Measurements from ENCODE around the gene GTF3C5.
A peak's percentile ranks its signal among the peaks of the same experiment; 100 is the strongest.

Gene GTF3C5

GRCh38 chr9:133009906-133010582 lies 20.8 kb upstream of the GTF3C5 start:
- no peaks in the 10 kb centered on the region for H3K9me3 ChIP-seq
- no peaks in the 10 kb centered on the region for H3K36me3 ChIP-seq
- TF ChIP-seq, protein P1, sequence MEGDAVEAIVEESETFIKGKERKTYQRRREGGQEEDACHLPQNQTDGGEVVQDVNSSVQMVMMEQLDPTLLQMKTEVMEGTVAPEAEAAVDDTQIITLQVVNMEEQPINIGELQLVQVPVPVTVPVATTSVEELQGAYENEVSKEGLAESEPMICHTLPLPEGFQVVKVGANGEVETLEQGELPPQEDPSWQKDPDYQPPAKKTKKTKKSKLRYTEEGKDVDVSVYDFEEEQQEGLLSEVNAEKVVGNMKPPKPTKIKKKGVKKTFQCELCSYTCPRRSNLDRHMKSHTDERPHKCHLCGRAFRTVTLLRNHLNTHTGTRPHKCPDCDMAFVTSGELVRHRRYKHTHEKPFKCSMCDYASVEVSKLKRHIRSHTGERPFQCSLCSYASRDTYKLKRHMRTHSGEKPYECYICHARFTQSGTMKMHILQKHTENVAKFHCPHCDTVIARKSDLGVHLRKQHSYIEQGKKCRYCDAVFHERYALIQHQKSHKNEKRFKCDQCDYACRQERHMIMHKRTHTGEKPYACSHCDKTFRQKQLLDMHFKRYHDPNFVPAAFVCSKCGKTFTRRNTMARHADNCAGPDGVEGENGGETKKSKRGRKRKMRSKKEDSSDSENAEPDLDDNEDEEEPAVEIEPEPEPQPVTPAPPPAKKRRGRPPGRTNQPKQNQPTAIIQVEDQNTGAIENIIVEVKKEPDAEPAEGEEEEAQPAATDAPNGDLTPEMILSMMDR (IDR thresholded peaks at IDR 0.05; ENCODE audit: low read depth, low read length), result no peak
- peaks cover 22% of the 10 kb centered on the region; the same call in 1 of the 2 replicates for H3K27me3 ChIP-seq
- H3K4me1 ChIP-seq, result no peaks in the 10 kb centered on the region
- no peak for DNase-seq
- no peak overlapping the region for H3K4me3 ChIP-seq (ENCODE audit: low read depth, low read length)

DNA sequence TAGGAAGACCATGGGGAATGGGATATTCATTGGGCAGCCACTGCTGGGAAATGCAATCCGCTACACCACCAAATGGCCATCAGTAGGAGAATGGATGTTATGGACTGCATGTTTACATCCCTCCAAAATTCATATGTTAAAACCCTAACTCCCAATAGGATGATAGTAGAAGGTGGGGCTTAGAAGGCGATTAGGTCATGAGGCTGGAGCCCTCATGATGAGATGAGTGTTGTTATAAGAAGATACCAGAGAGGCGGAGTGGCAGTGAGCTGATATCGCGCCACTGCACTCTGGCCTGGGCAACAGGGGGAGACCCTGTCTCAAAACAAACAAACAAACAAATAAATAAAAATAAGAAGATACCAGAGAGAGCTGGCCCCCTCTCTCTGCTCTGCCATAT lies 16.1 kb upstream of the GTF3C5 start:
- H3K27me3 ChIP-seq, result peaks cover 32% of the 10 kb centered on the region
- H3K9me3 ChIP-seq, result 0 out of 2 replicates have a peak, but pooled peaks cover 2% of the 10 kb centered on the region
- H3K4me1 ChIP-seq, result no peaks in the 10 kb centered on the region
- no peaks in the 10 kb centered on the region for H3K36me3 ChIP-seq
- DNase-seq, result no peak
- TF ChIP-seq, protein P1 (IDR thresholded peaks at IDR 0.05; ENCODE audit: low read depth, low read length), result no peak
- H3K4me3 ChIP-seq (ENCODE audit: low read depth, low read length), result no peak overlapping the region

GRCh38 chr9:133023117-133023890 lies 7.5 kb upstream of the GTF3C5 start:
- H3K4me3 ChIP-seq (ENCODE audit: low read depth, low read length), result no peak overlapping the region
- H3K27me3 ChIP-seq, result peaks cover 3% of the 10 kb centered on the region
- DNase-seq, result peak; percentile 41
- H3K4me1 ChIP-seq, result no peaks in the 10 kb centered on the region
- no peaks in the 10 kb centered on the region for H3K36me3 ChIP-seq
- H3K9me3 ChIP-seq, result no peaks in the 10 kb centered on the region
- TF ChIP-seq, protein P1 (IDR thresholded peaks at IDR 0.05; ENCODE audit: low read depth, low read length), result no peak

DNA sequence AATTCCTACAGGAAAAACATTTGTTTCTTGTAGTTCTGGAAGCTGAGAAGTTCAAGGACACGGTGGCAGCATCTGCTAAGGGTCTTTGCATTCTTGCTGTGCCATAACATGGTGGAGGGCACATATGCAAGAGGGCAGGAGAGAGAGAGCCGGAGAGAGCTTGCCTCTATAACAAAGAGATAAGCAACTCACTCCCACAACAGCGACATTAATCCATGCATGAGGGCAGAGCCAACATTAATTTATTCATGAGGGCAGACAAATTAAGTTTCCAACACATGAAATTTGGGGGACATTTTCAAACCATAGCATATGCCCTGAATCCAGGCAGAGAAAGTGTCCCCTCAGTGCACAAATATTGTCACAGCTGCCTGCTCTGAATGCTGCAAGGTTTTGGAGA lies 4.4 kb upstream of the GTF3C5 start:
- H3K4me1 ChIP-seq, result no peaks in the 10 kb centered on the region
- no peaks in the 10 kb centered on the region for H3K9me3 ChIP-seq
- peaks cover 1% of the 10 kb centered on the region; the same call in 1 of the 2 replicates for H3K27me3 ChIP-seq
- no peak for DNase-seq
- no peak overlapping the region for H3K4me3 ChIP-seq (ENCODE audit: low read depth, low read length)
- TF ChIP-seq, protein P1 (IDR thresholded peaks at IDR 0.05; ENCODE audit: low read depth, low read length), result no peak
- H3K36me3 ChIP-seq, result no peaks in the 10 kb centered on the region

DNA sequence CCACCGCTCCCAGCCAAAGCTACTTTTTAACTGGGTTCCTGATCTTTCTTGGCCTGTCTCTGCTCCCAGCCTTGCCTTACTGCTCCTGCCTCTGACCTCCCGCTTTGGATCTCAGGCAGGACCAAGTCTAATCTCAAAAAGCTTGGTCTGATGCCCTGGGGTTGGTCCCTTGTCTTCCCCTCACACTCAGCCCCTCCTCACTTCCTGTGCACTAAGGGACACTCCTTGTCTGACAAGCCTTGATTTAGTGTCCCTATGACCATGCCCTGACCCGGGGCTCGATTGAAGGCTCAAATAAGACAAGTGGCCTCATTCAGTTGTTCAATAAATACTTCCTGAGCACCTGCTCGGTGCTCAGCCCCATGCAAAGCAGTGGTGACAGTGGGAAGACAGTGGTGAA lies 3.7 kb upstream of the GTF3C5 start:
- DNase-seq, result no peak
- H3K27me3 ChIP-seq, result no peaks in the 10 kb centered on the region
- no peaks in the 10 kb centered on the region; the same call in 1 of the 2 replicates for H3K4me1 ChIP-seq
- TF ChIP-seq, protein P1 (IDR thresholded peaks at IDR 0.05; ENCODE audit: low read depth, low read length), result no peak
- H3K9me3 ChIP-seq, result no peaks in the 10 kb centered on the region
- no peaks in the 10 kb centered on the region for H3K36me3 ChIP-seq
- no peak overlapping the region for H3K4me3 ChIP-seq (ENCODE audit: low read depth, low read length)

DNA sequence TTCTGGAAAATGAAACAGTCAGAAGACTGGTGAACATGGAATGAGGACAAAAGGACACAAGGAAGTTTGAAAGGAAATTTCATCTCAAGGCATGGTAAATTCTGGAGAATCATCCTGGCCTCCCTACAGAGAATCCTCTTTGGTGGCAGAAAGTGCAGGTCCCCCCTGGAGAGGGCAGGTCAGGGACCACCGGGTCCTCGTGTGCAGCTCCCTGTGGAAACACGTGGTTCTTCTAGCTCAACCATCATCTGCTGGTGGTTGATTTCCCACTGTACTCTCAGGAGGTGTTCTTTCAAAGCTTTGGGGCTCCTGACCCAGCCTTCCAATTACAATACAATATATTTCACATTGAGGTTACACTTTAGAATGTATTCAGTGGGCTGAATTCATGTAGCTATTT lies 2.6 kb upstream of the GTF3C5 start:
- Histone ChIP-seq H3K4me3 (ENCODE audit: low read depth, low read length) (no peak overlapping the region), H3K4me1 (no peaks in the 10 kb centered on the region; the same call in 1 of the 2 replicates), H3K27me3 (no peaks in the 10 kb centered on the region), H3K36me3 (no peaks in the 10 kb centered on the region), H3K9me3 (no peaks in the 10 kb centered on the region)
- TF ChIP-seq, protein P1 (IDR thresholded peaks at IDR 0.05; ENCODE audit: low read depth, low read length), result no peak
- no peak for DNase-seq

Data from BE2C (cell line).